ENCODE data around the gene ELF1.

DNA sequence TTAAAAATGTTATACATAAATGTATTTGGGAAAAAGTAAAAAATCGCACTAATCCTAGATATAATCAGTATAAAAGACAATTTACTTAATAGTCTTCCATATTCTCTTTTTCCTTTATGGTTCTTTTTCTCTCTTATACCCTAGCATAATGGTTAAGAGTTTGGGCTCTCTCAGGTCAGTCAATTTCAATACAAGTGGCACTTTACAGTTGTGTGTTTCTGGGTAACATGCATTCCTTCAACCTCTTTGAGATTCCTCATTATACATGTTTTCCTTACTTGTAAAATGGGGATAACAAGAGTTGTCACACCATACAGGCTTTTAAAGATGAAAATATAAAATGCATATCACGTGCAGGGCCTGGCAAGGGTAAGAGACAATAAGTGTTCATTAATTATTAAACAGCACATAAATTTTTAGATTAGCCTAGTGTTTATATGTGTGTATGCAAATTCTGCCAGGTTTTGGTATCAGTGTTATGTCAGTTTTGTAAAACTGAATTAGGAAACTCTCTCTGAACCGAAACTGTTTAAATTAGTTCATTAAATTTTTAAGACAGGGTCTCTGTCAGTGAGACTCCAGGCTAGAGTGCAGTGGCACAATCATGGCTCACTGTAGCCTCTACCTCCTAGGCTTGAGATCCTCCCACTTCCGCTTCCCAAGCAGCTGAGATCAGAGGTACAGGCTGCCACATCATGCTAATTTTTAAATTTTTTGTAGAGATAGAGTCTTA, 49.8 kb downstream of the ELF1 start:
- TF ChIP-seq, protein P1, sequence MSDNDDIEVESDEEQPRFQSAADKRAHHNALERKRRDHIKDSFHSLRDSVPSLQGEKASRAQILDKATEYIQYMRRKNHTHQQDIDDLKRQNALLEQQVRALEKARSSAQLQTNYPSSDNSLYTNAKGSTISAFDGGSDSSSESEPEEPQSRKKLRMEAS (IDR thresholded peaks at IDR 0.05) = no peak
- TF ChIP-seq, protein P2, sequence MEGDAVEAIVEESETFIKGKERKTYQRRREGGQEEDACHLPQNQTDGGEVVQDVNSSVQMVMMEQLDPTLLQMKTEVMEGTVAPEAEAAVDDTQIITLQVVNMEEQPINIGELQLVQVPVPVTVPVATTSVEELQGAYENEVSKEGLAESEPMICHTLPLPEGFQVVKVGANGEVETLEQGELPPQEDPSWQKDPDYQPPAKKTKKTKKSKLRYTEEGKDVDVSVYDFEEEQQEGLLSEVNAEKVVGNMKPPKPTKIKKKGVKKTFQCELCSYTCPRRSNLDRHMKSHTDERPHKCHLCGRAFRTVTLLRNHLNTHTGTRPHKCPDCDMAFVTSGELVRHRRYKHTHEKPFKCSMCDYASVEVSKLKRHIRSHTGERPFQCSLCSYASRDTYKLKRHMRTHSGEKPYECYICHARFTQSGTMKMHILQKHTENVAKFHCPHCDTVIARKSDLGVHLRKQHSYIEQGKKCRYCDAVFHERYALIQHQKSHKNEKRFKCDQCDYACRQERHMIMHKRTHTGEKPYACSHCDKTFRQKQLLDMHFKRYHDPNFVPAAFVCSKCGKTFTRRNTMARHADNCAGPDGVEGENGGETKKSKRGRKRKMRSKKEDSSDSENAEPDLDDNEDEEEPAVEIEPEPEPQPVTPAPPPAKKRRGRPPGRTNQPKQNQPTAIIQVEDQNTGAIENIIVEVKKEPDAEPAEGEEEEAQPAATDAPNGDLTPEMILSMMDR (IDR thresholded peaks at IDR 0.05; ENCODE audit: control extremely low read depth in 1 of 3, insufficient read depth in 1 of 3, low read depth in 1 of 3, low read length in 3 of 3) = no peak
- TF ChIP-seq, protein P3, sequence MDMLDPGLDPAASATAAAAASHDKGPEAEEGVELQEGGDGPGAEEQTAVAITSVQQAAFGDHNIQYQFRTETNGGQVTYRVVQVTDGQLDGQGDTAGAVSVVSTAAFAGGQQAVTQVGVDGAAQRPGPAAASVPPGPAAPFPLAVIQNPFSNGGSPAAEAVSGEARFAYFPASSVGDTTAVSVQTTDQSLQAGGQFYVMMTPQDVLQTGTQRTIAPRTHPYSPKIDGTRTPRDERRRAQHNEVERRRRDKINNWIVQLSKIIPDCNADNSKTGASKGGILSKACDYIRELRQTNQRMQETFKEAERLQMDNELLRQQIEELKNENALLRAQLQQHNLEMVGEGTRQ (IDR thresholded peaks at IDR 0.05; ENCODE audit: low read length) = no peak
- no peak for TF ChIP-seq POLR2A (IDR thresholded peaks at IDR 0.05; ENCODE audit: control extremely low read depth in 1 of 2, low read depth in 2 of 2, low read length in 2 of 2)
- no peak for TF ChIP-seq EZH2 (IDR thresholded peaks at IDR 0.05; ENCODE audit: low read depth, low read length, severe bottlenecking)
- no peak for TF ChIP-seq CEBPB (IDR thresholded peaks at IDR 0.05; ENCODE audit: low read depth, low read length)
